ENCODE measurements around the gene SEMA6A.

Gene SEMA6A, protein sequence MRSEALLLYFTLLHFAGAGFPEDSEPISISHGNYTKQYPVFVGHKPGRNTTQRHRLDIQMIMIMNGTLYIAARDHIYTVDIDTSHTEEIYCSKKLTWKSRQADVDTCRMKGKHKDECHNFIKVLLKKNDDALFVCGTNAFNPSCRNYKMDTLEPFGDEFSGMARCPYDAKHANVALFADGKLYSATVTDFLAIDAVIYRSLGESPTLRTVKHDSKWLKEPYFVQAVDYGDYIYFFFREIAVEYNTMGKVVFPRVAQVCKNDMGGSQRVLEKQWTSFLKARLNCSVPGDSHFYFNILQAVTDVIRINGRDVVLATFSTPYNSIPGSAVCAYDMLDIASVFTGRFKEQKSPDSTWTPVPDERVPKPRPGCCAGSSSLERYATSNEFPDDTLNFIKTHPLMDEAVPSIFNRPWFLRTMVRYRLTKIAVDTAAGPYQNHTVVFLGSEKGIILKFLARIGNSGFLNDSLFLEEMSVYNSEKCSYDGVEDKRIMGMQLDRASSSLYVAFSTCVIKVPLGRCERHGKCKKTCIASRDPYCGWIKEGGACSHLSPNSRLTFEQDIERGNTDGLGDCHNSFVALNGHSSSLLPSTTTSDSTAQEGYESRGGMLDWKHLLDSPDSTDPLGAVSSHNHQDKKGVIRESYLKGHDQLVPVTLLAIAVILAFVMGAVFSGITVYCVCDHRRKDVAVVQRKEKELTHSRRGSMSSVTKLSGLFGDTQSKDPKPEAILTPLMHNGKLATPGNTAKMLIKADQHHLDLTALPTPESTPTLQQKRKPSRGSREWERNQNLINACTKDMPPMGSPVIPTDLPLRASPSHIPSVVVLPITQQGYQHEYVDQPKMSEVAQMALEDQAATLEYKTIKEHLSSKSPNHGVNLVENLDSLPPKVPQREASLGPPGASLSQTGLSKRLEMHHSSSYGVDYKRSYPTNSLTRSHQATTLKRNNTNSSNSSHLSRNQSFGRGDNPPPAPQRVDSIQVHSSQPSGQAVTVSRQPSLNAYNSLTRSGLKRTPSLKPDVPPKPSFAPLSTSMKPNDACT

DNA sequence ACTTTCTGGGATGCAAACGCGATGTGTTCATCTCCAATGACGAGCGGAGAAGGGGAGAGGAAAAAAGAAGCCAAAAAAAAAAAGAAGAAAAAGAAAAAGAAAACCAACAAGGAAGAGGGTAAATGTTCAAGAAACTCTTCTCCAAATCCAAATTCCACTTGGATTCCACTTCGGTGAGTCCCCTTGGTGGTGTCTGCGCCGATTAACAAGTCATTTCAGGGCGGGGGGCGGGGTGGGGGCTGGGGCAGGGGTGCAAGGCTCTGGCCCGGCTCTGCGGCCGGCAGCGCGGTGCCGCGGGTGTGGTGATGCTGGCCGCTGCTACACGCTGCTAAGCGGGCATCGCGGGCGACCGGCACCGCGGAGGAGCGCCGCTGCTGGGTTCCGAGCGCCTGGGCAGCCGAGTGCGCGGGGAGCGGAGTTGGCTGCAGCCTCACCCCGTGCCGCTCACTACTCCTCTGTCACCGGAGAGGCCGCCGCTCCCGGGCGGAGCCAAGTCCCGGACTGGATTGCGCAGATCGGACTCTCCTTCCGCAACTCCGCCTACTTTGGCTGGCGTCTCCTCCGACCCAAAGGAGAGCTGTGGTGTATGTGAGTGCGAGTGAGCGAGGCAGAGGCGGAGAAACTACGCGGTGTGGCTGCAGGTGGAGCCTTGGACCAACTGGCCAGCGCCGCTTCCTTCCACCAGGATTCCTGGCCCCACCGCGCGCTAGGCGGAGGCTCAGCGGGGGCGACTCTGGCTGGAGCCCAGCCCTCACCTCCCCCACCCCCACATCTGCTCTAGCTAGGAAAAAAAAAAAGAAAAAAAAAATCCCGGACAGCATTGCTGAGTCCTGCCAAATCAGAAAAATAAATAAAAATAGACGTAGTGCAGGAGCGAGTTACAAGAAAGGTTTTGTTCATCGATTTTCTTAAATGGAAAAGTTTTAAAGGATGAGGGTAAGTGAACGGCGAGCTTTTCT is at the start of gene SEMA6A:
Gene SEMA6A, minus strand, starts transcription at position 457 of the 959 bp plus-strand sequence. CDS start 69,879 bp downstream, outside the sequence.
- Histone ChIP-seq H3K4me3 (ENCODE audit: low read length) (peak within 1 kb of the TSS; percentile 87), H3K9me3 (ENCODE audit: control insufficient read depth, low read length) (no peaks in the 10 kb centered on the region), H3K36me3 (ENCODE audit: control insufficient read depth, insufficient read depth, low read length, severe bottlenecking) (no peaks in the 10 kb centered on the region), H3K27me3 (replicated peaks; ENCODE audit: control insufficient read depth, insufficient read depth, low read length) (peaks cover 49% of the 10 kb centered on the region), H3K4me1 (ENCODE audit: control insufficient read depth, insufficient read depth, low read length) (peaks cover 23% of the 10 kb centered on the region), H3K9ac (ENCODE audit: low read length) (peak within 1 kb of the TSS; percentile 42)
- DNase-seq (ENCODE audit: low read depth), result peak; percentile 88

DNA sequence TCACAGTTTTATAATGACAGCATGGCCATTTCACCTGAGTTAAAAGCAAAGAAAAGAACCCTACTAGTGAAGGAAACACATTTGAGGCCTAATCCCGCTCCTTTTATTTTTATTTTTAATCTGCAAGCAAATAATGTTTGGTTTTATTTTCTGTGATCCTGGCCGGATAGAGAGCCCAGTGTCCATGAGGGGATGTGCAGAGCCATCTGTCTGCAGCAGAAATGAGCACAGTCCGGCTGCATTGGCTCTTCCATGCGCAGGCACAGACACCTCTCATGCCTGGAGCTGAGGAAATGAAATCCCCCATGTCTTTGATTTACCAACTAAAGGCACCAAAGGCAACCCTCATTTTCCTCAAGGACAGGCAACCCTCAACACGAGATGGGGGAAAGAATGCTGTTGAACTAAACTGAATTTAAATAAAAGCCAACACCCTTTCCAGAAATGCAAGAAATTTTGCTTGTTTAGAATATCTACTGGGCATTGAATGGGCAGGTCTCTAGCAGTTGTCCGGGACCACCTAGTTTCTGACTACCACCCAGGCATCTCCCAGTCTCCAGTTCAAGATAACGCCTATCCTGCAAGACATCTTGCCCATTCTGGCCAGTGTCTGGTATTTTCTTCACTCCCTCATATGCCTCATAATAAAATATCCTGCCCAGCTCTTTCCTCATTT is 47.9 kb upstream of the SEMA6A start:
- no peaks in the 10 kb centered on the region for H3K36me3 ChIP-seq (ENCODE audit: control insufficient read depth, insufficient read depth, low read length, severe bottlenecking)

DNA sequence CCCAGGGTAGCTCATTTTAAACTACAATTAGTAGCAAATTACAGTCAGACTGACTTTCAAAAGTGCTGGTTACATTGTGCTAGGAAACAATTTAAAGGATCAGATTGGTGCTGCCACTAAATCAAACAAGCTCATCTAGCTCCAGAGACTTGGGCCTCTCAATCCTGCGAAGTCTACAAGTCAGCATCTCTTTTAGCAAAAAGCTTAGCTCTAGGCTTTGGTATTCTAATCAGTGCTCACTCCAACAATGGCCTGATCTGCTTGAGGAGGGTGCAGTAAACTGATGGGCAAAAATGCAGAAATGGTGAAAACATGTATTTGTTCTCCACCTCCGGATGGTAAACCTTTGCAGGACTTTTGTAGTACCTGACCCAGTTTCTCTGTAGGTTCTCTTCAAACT is 47.0 kb upstream of the SEMA6A start:
- H3K9me3 ChIP-seq (ENCODE audit: control insufficient read depth, low read length), result no peaks in the 10 kb centered on the region
- no peaks in the 10 kb centered on the region for H3K36me3 ChIP-seq (ENCODE audit: control insufficient read depth, insufficient read depth, low read length, severe bottlenecking)
- no peak overlapping the region for H3K4me3 ChIP-seq (ENCODE audit: low read length)
- H3K27me3 ChIP-seq (replicated peaks; ENCODE audit: control insufficient read depth, insufficient read depth, low read length), result no peaks in the 10 kb centered on the region
- no peak for DNase-seq (ENCODE audit: low read depth)
- H3K9ac ChIP-seq (ENCODE audit: low read length), result no peak overlapping the region
- no peaks in the 10 kb centered on the region for H3K4me1 ChIP-seq (ENCODE audit: control insufficient read depth, insufficient read depth, low read length)

More for the DNA sequence above, 47.9 kb upstream of the SEMA6A start:
- Histone ChIP-seq H3K9ac (ENCODE audit: low read length) (no peak overlapping the region), H3K9me3 (ENCODE audit: control insufficient read depth, low read length) (no peaks in the 10 kb centered on the region), H3K4me3 (ENCODE audit: low read length) (no peak overlapping the region), H3K4me1 (ENCODE audit: control insufficient read depth, insufficient read depth, low read length) (no peaks in the 10 kb centered on the region), H3K27me3 (replicated peaks; ENCODE audit: control insufficient read depth, insufficient read depth, low read length) (no peaks in the 10 kb centered on the region)
- DNase-seq (ENCODE audit: low read depth), result no peak

DNA sequence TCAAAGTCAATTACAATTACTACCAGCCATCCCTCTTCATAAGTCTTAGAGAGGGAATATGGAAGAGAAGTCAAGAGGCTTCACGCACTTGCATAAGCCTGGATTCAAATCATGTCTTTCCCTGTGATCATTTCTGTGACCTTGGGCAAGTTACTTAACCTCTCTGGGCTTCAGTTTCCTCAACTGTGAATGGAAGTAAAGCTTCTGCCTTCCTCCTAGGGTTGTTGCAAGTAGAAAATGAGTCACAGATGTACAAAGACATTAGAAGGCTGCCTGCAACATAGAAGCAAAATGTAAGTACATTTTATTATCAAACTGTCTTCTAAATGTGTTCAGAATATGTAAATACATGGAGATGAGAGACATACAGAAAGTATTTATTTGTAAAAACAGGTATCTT is 42.3 kb upstream of the SEMA6A start:
- DNase-seq (ENCODE audit: low read depth), result no peak
- H3K4me1 ChIP-seq (ENCODE audit: control insufficient read depth, insufficient read depth, low read length), result no peaks in the 10 kb centered on the region
- no peaks in the 10 kb centered on the region for H3K9me3 ChIP-seq (ENCODE audit: control insufficient read depth, low read length)
- no peaks in the 10 kb centered on the region for H3K27me3 ChIP-seq (replicated peaks; ENCODE audit: control insufficient read depth, insufficient read depth, low read length)
- no peak overlapping the region for H3K9ac ChIP-seq (ENCODE audit: low read length)
- no peaks in the 10 kb centered on the region for H3K36me3 ChIP-seq (ENCODE audit: control insufficient read depth, insufficient read depth, low read length, severe bottlenecking)
- H3K4me3 ChIP-seq (ENCODE audit: low read length), result no peak overlapping the region

DNA sequence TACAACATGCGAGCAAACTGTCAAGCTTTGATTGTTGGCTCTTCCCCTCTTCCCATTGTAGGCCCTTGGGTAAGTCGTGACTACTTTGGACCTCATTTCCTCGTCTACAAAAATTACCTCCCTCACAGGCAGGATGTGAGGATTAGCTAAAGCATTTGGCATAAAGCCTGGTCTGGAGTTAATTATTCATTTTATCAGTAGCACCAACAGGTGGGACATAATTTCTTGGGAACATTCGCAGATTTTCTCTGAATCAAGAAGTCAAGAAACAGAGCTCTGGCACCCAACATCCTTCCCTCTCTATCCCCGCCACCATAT is 39.9 kb upstream of the SEMA6A start:
- no peaks in the 10 kb centered on the region for H3K4me1 ChIP-seq (ENCODE audit: control insufficient read depth, insufficient read depth, low read length)
- no peaks in the 10 kb centered on the region for H3K36me3 ChIP-seq (ENCODE audit: control insufficient read depth, insufficient read depth, low read length, severe bottlenecking)
- no peak overlapping the region for H3K4me3 ChIP-seq (ENCODE audit: low read length)
- no peak overlapping the region for H3K9ac ChIP-seq (ENCODE audit: low read length)
- no peaks in the 10 kb centered on the region for H3K27me3 ChIP-seq (replicated peaks; ENCODE audit: control insufficient read depth, insufficient read depth, low read length)
- no peak for DNase-seq (ENCODE audit: low read depth)
- no peaks in the 10 kb centered on the region for H3K9me3 ChIP-seq (ENCODE audit: control insufficient read depth, low read length)

DNA sequence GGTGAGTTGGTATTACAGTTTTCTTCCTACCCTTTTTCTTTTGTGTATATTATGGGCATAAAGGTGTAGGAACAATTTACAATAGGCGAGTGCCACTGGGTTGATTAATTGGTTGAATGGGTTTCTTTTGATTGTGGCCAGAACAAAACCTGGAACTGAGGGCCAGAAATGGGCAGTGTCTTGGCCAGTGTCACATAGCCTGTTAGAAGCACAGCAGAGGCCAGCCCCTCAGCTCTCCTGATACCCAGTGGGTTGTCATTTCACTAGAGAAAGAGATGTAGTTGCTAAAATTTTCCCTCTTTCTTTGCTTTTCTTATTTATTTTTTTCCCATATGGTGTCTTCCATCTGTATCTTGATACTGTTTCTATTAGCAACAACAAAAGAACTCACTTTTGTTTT is 38.8 kb upstream of the SEMA6A start:
- no peak for DNase-seq (ENCODE audit: low read depth)
- no peaks in the 10 kb centered on the region for H3K36me3 ChIP-seq (ENCODE audit: control insufficient read depth, insufficient read depth, low read length, severe bottlenecking)
- H3K9me3 ChIP-seq (ENCODE audit: control insufficient read depth, low read length), result no peaks in the 10 kb centered on the region
- no peak overlapping the region for H3K4me3 ChIP-seq (ENCODE audit: low read length)
- no peaks in the 10 kb centered on the region for H3K4me1 ChIP-seq (ENCODE audit: control insufficient read depth, insufficient read depth, low read length)
- no peak overlapping the region for H3K9ac ChIP-seq (ENCODE audit: low read length)
- H3K27me3 ChIP-seq (replicated peaks; ENCODE audit: control insufficient read depth, insufficient read depth, low read length), result no peaks in the 10 kb centered on the region

GRCh38 chr5:116612431-116612830 is 37.8 kb upstream of the SEMA6A start:
- H3K9me3 ChIP-seq (ENCODE audit: control insufficient read depth, low read length), result no peaks in the 10 kb centered on the region
- no peak overlapping the region for H3K9ac ChIP-seq (ENCODE audit: low read length)
- H3K4me3 ChIP-seq (ENCODE audit: low read length), result no peak overlapping the region
- no peaks in the 10 kb centered on the region for H3K27me3 ChIP-seq (replicated peaks; ENCODE audit: control insufficient read depth, insufficient read depth, low read length)
- no peaks in the 10 kb centered on the region for H3K36me3 ChIP-seq (ENCODE audit: control insufficient read depth, insufficient read depth, low read length, severe bottlenecking)
- no peak for DNase-seq (ENCODE audit: low read depth)
- no peaks in the 10 kb centered on the region for H3K4me1 ChIP-seq (ENCODE audit: control insufficient read depth, insufficient read depth, low read length)

GRCh38 chr5:116605310-116606070 is 30.9 kb upstream of the SEMA6A start:
- no peaks in the 10 kb centered on the region for H3K36me3 ChIP-seq (ENCODE audit: control insufficient read depth, insufficient read depth, low read length, severe bottlenecking)
- no peak for DNase-seq (ENCODE audit: low read depth)
- no peaks in the 10 kb centered on the region for H3K27me3 ChIP-seq (replicated peaks; ENCODE audit: control insufficient read depth, insufficient read depth, low read length)
- H3K4me1 ChIP-seq (ENCODE audit: control insufficient read depth, insufficient read depth, low read length), result peaks cover 18% of the 10 kb centered on the region
- no peaks in the 10 kb centered on the region for H3K9me3 ChIP-seq (ENCODE audit: control insufficient read depth, low read length)
- no peak overlapping the region for H3K4me3 ChIP-seq (ENCODE audit: low read length)
- no peak overlapping the region for H3K9ac ChIP-seq (ENCODE audit: low read length)

GRCh38 chr5:116604805-116605204 is 30.2 kb upstream of the SEMA6A start:
- DNase-seq (ENCODE audit: low read depth), result no peak
- Histone ChIP-seq H3K4me1 (ENCODE audit: control insufficient read depth, insufficient read depth, low read length) (peaks cover 20% of the 10 kb centered on the region), H3K27me3 (replicated peaks; ENCODE audit: control insufficient read depth, insufficient read depth, low read length) (no peaks in the 10 kb centered on the region), H3K9me3 (ENCODE audit: control insufficient read depth, low read length) (no peaks in the 10 kb centered on the region), H3K4me3 (ENCODE audit: low read length) (no peak overlapping the region), H3K9ac (ENCODE audit: low read length) (no peak overlapping the region), H3K36me3 (ENCODE audit: control insufficient read depth, insufficient read depth, low read length, severe bottlenecking) (no peaks in the 10 kb centered on the region)

DNA sequence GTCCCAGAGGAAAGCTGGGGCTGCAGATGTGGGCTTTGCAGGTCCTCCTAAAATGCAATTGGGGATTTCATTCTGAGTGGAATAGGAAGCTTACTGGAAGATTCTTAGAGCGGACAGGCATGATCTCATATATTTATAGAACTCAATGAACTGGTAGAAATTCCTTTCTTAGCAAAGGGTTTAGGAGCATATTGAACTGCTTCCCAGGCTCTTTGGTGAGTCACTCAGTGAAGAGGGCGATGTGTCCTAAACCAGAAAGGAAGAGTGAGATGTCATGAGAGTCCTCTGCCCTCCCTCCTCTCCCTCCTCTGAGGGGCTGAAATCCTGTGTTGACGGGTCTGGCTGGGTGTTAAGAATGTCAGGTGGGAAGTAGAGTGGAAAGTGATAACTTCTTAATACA is 26.3 kb upstream of the SEMA6A start:
- Histone ChIP-seq H3K27me3 (replicated peaks; ENCODE audit: control insufficient read depth, insufficient read depth, low read length) (no peaks in the 10 kb centered on the region), H3K9ac (ENCODE audit: low read length) (no peak overlapping the region), H3K36me3 (ENCODE audit: control insufficient read depth, insufficient read depth, low read length, severe bottlenecking) (no peaks in the 10 kb centered on the region), H3K4me1 (ENCODE audit: control insufficient read depth, insufficient read depth, low read length) (peaks cover 20% of the 10 kb centered on the region), H3K4me3 (ENCODE audit: low read length) (no peak overlapping the region), H3K9me3 (ENCODE audit: control insufficient read depth, low read length) (no peaks in the 10 kb centered on the region)
- DNase-seq (ENCODE audit: low read depth), result peak; percentile 15
